GM15510 (cell line): Measurements from ENCODE around the gene ZMYM5.
A peak's percentile ranks its signal among the peaks of the same experiment; 100 is the strongest.

ENCODE experiments used
- POLR2A ChIP-seq: IDR thresholded peaks from 3 replicates; pipeline ENCODE4 v1.6.1; 2011; ENCODE audit warnings: borderline replicate concordance; ENCODE audit not compliant: insufficient read length; ENCODE audit errors: extremely low read depth

The ZMYM5 gene

DNA sequence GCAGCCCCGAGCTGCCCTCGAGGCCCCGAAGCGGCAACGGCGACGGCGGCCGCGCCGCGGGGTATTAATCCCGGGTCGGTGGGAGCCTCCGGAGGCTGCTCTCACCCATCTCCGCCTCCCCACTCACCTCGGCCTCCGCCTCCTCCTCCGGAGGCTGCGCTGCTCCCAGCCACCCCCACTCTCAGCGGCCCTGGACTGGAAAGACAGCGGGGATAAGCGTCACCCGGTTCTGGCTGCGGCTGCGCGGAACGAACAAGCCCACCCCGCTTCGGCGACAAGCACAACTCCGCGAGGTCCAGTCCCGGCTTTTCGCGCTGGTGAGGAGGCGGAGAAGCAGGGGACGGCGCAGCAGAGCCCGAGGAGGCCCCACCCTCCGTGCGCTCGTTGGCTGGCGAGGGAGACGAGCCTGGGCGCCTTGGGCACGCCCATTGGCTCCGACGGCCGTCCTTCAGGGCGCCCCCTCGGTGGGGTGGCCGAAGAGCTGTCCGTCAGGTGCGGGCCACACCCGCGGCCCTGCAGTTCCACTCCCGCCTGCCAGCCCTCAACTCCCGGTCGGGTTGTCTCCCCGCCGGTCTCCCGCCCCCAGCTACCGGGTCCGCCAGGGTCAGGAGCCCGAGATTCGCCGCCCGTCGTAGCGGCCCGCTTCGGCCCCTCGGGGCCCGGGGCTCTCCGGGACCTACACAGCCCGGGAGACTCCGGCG, at the start of gene ZMYM5:
ZMYM5 (minus strand) TSS at position 327 of the 701 bp plus-strand sequence. CDS start 11,469 bp downstream, outside the sequence.
- peak; percentile 85 for TF ChIP-seq POLR2A

DNA sequence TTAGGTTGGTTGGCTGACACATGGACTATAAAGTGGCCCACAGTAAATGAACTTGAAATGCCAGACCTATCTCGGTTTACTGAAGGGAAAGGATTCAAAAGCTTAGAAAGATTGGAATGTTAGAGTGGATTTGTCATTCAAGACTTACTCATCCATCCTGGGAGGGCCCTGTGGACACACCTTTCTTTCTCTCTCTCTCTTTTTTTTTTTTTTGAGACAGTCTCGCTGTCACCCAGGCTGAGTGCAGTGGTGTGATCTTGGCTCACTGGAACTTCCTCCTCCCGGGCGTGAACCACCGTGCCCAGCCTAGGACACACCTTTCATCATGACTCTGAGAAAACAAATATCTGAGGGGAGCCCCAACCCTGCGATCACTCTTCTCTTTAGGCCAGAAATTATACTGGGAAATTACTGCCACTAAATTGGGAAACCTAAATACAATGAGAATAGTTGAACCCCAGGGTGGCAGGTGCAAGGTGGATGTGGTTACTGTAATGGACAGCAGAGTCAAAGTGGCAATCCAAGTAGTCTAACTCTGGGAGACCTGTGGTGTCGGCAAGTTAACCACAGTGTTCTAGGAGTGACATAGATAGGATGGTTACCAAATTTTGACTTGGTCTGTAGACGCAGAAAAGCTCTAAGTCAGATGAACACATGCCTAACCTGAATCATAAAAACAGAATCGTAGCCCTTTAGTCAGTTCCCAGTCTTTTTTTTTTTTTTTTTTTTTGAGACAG, 47.1 kb upstream of the ZMYM5 start:
- TF ChIP-seq POLR2A: no peak

DNA sequence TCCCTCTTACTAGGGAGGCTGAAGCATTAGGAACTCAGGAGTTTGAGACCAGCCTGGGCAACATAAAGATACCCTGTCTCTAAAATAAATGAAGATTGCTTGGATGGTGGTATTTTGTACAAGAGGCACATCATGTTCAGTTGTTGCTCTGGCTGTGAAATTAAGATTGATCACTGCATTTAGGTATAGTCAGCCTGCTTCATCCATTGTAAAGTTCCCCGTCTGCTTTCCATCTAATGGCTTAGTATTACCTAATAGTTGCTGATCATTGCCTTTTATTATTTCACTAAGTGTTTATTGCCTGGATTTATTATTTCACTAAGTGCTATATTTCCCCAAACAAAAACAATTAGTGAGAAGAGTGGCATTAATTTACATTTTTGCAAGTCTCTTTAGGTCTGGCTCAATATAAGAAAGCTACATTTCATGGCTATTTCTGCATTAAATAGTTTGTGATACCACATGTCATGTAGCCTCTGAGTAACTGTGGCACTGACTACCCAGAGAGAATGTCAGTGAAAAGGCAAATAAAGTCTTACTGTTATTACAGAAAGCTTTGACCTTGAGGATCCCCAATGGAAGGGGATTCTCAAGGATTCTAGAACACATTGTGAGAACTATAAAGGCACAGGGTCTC, 45.0 kb upstream of the ZMYM5 start:
- no peak for TF ChIP-seq POLR2A

DNA sequence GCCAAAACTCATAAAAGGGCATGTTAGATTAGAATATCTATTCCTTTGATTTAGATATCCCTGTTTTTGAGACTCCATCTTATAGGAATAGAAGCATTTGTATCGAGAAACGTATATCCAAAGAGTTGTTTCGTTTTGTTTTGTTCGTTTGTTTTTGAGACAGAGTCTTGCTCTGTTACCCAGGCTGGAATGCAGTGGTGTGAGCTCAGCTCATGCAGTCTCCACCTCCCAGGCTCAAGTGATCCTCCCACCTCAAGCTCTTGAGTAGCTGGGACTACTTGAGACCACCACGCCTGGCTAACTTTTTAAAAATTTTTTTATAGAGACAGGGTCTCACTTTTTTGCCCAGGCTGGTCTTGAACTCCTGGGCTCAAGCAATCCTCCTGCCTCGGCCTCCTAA, 26.6 kb upstream of the ZMYM5 start:
- TF ChIP-seq POLR2A: no peak

DNA sequence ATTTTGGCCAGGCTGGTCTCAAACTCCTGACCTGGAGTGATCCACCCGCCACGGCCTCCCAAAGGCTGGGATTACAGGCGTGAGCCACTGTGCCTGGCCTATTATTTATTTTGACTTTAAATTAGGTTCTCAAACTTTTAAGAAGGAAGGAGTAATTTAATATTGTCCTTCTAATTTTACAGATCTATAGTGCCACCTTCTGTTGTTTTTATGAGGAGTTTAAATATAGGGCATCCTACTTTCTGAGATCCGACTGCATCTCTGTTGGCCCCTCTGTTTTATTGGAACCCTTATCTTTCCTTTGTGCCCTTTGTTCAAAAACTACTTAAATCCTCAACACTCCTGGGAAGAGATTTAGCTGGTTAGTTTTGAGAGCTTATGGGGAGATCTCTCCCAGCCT, 25.4 kb upstream of the ZMYM5 start:
- no peak for TF ChIP-seq POLR2A

DNA sequence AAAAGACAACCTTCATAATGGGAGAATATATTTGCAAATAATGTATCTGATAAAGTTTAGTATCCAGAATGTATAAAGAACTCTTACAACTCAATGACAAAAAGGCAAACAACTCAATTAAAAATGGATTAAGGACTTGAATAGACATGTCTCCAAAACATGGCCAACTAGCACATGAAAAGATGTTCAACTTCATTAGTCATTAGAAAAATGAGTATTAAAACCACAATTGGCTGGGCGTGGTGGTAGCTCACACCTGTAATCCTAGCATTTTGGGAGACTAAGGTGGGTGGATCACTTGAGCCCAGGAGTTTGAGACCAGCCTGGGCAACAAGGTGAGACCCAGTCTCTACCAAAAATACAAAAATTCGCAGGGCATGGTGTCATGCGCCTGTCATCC, 18.8 kb upstream of the ZMYM5 start:
- no peak for TF ChIP-seq POLR2A

DNA sequence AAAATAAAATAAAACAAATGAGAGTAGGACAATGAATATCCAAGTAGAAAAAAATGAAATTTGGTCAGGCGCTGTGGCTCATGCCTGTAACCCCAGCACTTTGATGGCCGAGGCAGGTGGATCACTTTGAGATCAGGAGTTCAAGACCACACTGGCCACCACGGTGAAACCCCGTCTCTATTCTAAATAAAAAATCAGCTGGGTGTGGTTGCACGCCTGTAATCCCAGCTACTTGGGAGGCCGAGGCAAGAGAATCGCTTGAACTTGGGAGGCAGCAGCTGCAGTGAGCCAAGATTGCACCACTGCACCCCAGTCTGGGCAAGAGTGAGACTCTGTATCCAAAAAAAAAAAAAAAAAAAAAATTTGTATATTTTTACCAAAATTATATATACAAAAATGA, 18.2 kb upstream of the ZMYM5 start:
- no peak for TF ChIP-seq POLR2A

DNA sequence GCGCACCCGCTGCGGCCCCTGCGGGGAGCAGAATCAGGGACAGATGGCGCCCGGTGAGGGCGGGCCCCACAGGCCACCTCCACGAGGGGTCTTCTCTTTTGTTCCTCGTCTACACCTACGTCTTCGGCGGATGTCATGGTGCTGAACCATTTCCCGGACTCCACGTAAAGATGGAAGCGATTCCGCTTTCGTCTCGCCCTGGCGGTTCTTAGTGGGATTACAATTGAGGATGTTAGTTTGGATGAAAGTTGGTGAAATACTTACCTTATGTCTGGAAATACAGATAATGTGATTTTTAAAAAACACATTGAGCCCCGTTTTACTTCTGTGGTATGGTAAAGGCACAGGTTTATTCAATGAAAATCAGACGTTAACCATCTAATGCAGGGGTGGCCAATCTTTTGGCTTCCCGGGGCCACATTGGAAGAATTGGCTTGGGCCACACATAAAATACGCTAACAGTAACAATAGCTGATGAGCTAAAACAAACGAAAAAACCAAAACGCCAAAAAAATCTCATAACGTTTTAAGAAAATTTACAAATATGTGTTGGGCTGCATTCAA, 1.4 kb upstream of the ZMYM5 start:
- peak; percentile 11 for TF ChIP-seq POLR2A

DNA sequence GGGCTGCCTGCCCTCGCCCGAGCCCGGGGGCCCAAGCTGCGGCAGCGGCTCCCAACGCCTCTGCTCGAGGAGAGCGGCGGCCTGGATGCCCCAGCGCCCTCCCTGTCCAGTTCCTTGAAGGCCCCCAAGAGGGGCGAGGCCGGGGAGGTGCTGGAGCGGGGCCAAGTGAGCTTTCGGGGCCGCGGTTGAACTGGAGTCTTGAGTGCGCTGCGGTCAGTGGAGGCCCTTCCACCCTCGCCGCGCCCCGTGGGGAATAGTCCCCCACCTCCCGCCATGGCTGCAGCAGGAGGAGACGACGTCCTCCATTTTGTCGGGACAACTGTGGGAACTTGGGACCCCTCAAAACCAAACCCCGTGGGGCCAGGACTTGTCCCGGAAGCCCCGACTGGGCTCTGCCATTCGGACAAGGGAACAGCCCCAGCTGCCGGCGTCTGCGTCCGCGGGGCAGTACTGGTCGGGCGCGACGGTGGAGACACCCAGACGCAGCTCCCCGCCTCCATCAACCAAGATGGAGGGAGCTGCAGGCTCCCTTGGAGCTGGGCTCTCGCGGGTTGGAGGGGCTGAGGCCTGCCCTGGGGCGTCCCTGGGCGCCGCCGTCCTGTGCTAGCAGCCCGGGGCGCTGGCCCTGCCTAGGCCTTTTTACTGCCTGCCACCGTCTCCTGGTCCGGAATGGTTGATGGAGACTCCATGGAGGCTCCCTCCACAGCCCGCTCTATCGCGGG, 736 bp upstream of the ZMYM5 start:
- TF ChIP-seq POLR2A: peak; percentile 34

DNA sequence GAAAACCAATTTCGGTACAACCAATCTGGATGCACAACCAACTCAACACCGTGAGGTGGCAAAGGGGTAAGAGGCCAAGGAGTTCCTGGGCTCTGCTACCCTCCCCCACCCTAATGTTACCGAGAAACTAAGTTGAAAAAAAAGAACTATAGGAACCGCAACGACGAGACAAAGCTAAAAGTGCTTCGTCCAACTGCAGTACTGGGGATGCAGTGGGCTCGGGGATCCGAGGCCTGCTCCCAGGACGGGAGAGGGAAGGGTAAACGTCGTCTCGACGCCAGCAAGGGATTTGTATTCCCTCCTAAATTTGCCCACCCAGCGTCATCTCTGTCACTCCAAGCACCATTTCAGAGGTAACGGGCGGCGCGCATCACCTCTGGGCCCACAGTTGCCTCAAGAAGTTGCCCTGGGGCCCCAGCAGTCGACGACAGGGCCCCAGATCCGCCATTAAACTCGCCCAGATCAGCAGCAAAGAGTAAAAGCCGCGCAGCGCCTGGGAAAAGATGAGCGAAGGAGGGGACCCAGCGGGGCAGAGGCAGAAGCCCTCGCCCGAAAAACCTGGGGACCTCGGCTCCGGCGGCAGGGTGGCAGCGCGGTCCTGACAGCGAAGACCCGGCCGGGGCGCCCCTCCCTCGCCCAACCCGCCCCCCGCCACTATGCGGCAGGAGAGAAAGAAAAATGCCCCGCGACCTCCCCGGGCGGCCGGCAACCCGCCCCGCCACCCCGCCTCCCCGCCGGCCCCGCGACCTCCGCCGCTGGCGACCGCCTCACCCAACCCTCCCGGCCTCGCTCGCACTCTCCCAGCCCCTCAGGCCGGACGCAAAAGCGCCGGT, 752 bp downstream of the ZMYM5 start:
- no peak for TF ChIP-seq POLR2A

DNA sequence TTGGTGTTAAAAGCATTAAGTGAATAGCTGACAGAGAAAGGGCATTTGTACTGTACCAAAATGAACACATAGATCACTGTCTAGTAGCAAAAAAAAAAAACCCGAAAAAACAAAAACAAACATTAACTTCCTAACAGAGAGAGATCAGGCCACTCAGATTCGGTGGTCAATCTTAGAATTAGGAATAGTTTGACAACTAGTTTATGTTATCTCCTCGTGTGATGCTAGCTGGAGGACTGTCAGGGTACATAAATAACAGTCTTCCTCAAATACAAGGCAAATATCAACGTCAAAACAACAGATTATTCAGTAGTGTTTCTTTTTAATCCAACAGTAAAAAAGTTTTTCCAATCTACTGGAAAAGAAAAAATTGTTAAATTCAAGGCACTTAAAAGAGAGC, 1.7 kb downstream of the ZMYM5 start:
- TF ChIP-seq POLR2A: no peak

DNA sequence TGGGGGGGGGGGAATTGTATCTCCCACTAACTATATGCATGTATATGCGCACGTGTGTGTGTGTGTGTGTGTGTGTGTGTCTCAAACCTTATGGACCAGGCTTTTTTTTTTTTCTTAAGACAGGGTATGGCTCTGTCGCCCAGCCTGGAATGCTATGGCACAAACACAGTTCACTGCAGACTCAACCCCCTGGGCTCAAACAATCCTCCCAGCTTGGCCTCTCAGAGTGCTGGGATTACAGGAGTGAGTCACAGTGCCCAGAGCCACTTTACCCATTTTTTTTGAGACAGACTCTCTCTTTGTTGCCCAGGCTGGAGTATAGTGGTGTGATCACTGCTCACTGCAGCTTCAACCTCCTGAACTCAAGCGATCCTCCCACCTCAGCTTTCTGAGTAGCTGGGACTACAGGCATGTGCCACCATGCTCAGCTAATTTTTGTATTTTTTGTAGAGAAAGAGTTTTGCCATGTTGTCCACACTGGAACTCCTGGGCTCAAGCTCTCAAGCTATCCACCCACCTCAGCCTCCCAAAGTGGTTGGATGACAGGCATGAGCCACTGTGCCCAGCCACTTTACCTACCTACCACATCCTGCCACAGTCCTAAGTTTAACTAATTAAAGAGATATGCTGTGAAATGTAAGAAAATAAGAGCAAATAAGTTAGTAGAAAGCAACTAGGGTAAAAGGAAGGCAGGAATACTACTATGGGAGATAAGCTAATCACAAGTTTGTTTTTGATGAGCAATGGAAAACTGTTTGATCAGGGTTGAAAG, 2.4 kb downstream of the ZMYM5 start:
- TF ChIP-seq POLR2A: no peak

DNA sequence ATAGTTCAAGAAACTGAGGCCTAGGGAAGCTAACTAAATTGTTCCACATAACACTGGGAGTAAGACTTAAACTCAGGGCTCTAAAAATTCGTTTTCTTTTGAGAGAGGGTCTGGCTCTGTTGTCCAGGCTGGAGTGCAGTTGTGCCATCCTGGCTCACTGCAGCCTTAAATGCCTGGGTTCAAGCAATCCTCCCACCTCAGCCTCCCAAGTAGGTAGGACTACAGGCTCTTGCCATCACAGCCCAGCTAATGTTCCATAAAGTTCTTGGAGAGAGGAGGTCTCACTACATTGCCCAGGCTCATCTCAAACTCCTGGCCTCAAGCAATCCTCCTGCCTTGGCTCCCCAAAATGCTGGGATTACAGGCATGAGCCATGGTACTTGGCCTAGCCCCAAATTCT, 10.7 kb downstream of the ZMYM5 start:
- TF ChIP-seq POLR2A: no peak

DNA sequence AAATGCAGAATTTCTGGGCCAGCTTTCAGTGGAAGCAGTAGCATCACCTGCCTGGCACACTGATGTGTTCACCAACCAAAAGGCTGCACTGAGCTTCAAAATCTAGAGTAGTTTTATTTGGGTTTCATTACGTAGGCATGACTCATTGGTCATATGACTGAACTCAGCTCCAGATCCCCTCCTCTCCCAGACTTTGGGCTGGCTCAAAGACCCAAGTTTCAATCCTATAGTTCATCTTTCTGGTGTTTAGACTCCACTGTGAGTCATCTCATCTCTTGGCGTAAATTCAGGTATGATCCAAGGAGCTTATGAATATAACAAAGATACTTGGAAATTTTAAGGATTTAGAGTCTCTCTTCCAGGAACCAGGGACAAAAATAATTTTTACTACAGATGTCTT, 17.7 kb downstream of the ZMYM5 start:
- TF ChIP-seq POLR2A: no peak

DNA sequence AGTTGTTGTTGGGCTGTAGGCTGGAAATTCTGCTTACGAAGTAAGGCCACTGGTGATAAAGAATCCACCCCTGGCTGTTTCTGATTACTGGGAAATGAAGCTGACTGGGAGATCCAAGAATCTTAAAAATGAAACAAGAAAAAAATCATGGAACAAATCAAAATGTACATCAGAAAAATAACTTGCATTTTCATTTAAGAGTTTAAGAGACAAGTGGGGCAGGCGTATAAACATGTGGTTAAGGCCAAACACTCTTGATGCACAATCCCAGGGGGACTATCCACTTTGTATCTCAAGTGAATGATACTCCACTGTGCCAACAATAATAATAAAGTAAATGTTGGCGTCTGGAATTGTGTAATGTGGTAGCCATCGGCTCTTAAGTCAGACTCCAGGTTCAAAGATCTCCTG, 24.6 kb downstream of the ZMYM5 start:
- TF ChIP-seq POLR2A: no peak
